Peyer's patch (tissue), 4 donors: Measurements from ENCODE around the gene SCYGR7. TPM values are rescaled to one million over a fixed set of nuclear protein-coding genes. Genes with fewer than 3 reads are reported as not detected.
A peak's percentile ranks its signal among the peaks of the same experiment; 100 is the strongest.

ENCODE experiments used
- DNase-seq, 3 donors: peaks; one replicate each; pipeline ENCODE4 v3.0.0-alpha.2; 2017 to 2019
- H3K27ac ChIP-seq, 4 donors: fragments of 200-600 bp; sonication (generic); one replicate each; pipeline ENCODE4 v1.5.1; 2016 to 2019
- H3K27me3 ChIP-seq, 2 donors: fragments of 200-600 bp; sonication (generic); one replicate each; pipeline ENCODE4 v1.5.1; 2019
- H3K36me3 ChIP-seq, 3 donors: fragments of 200-600 bp; sonication (generic); one replicate each; pipeline ENCODE4 v1.5.1; 2016 to 2019
- H3K4me1 ChIP-seq, 4 donors: fragments of 200-600 bp; sonication (generic); one replicate each; pipeline ENCODE4 v1.5.1; 2016 to 2019
- H3K4me3 ChIP-seq, 4 donors: fragments of 200-600 bp; sonication (generic); 1 replicate in 3 of 4; 2 replicates in 1 of 4; pipeline ENCODE4 v1.5.1; 2016 to 2019; ENCODE audit warnings: mild to moderate bottlenecking in 1 of 4
- H3K9me3 ChIP-seq, 4 donors: fragments of 200-600 bp; sonication (generic); one replicate each; pipeline ENCODE4 v1.5.1; 2016 to 2019; ENCODE audit warnings: mild to moderate bottlenecking in 1 of 4
- CTCF ChIP-seq, 6 experiments: fragments of 450-650 bp in 4 of 6; fragments of 200-600 bp in 2 of 6; sonication (generic) in 1 of 6; IDR thresholded peaks; one replicate each; pipeline ENCODE4 v1.5.1; 2017 to 2019; ENCODE audit warnings: antibody characterized with exemption in 6 of 6, mild to moderate bottlenecking in 3 of 6, moderate library complexity in 1 of 6
- POLR2A ChIP-seq, 2 donors: fragments of 450-650 bp; IDR thresholded peaks; one replicate each; pipeline ENCODE4 v1.5.1; 2017; ENCODE audit warnings: antibody characterized with exemption in 2 of 2, mild to moderate bottlenecking in 2 of 2, moderate library complexity in 2 of 2
- total RNA-seq, 4 donors: library from RNA; depleted of rRNA; stranded (reverse); fragments of >200 nt; gene quantifications; one replicate each; pipeline ENCODE4 v1.1.0, GENCODE V29; 2016

The SCYGR7 gene
- total RNA-seq, 4 donors from 2014 or later, result not detected

DNA sequence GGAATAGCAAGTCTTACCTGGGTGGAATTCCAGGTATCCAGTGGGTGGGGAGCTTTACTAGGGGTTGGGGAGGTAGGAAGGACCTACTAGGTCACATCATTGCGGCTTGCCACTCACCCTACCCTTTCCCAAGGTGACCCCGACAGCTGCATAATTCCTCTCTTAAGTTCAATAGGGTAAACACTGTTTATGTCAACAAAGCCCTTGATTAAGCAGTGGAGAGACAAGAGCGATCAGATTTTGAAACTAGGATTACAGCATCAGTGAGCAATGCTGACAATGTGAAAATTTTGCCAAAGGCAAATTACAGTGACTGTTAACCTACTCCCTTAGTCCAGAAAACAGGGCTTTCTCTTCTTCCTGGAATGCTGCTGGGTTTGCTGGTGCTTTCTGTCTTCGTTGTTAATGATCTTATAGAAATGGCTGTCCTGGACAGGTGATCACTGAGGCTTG lies 24.8 kb upstream of the SCYGR7 start:
- Histone ChIP-seq H3K36me3 (no peaks in the 10 kb centered on the region), H3K4me3 (no peak overlapping the region), H3K27me3 (no peaks in the 10 kb centered on the region), H3K9me3 (no peaks in the 10 kb centered on the region), H3K27ac (peak overlapping the region in 1 of 4 donors; percentile 10), H3K4me1 (peaks cover 0 to 21% (median 0%) of the 10 kb centered on the region in 4 donors)
- DNase-seq, result no peak
- no peak for TF ChIP-seq POLR2A (IDR thresholded peaks at IDR 0.05)
- TF ChIP-seq CTCF (IDR thresholded peaks at IDR 0.05), result no peak

DNA sequence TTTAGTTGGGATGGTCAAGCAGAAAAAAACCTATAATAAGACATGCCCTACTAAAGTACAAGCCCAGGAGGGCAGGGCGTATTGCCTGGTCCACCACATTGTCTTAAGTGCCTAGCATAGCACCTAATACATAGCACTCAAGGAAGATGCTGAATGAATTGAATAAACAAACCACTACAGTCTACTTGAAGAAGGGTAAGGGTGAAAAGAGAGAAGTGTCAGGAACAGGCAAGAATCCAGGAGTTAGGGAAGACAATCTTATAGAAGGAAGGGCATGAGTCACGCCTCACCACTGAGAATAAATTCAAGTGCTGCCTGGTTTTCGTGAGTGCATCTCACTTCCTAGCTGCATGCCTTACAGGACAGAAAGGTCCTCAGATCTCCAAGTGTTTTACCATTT lies 24.2 kb upstream of the SCYGR7 start:
- no peaks in the 10 kb centered on the region for H3K27me3 ChIP-seq
- no peak for DNase-seq
- H3K4me3 ChIP-seq, result no peak overlapping the region
- no peaks in the 10 kb centered on the region for H3K36me3 ChIP-seq
- H3K9me3 ChIP-seq, result no peaks in the 10 kb centered on the region
- no peak for TF ChIP-seq POLR2A (IDR thresholded peaks at IDR 0.05)
- no peak for TF ChIP-seq CTCF (IDR thresholded peaks at IDR 0.05)
- no peak overlapping the region for H3K27ac ChIP-seq
- peaks cover 0 to 21% (median 0%) of the 10 kb centered on the region in 4 donors for H3K4me1 ChIP-seq

DNA sequence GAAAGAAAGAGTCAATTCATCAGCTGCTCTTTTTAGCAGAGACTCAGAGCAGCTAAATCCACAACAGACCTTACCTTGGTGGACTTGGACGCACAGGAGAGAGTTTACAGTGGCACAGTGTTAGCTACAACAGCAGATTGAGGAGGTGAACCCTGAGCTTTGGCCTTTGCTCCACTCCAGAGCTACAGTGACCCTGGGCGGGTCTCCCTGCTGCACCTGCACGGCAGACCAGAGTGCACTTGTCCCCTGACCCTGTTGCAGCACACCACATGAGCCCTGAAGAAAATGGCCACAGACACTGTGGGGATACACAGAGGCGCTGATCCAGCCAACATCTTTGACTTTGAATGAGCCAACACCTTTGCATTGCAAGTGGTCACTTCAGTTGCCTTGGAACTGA lies 21.3 kb upstream of the SCYGR7 start:
- no peak for TF ChIP-seq POLR2A (IDR thresholded peaks at IDR 0.05)
- TF ChIP-seq CTCF (IDR thresholded peaks at IDR 0.05), result no peak
- H3K36me3 ChIP-seq, result no peaks in the 10 kb centered on the region
- H3K4me1 ChIP-seq, result peaks cover 0 to 21% (median 0%) of the 10 kb centered on the region in 4 donors
- H3K9me3 ChIP-seq, result no peaks in the 10 kb centered on the region
- H3K4me3 ChIP-seq, result peak overlapping the region in 1 of 4 donors; percentile 31
- peak in 2 of 3 donors; percentile 82 to 86 for DNase-seq
- H3K27me3 ChIP-seq, result no peaks in the 10 kb centered on the region
- H3K27ac ChIP-seq, result peak overlapping the region in 2 of 4 donors; percentile 66

- Histone ChIP-seq H3K4me1 (peaks cover 0 to 21% (median 0%) of the 10 kb centered on the region in 4 donors), H3K27ac (peak overlapping the region in 2 of 4 donors; percentile 66), H3K4me3 (no peak overlapping the region), H3K9me3 (no peaks in the 10 kb centered on the region), H3K27me3 (no peaks in the 10 kb centered on the region), H3K36me3 (no peaks in the 10 kb centered on the region)
- TF ChIP-seq POLR2A (IDR thresholded peaks at IDR 0.05), result no peak
- TF ChIP-seq CTCF (IDR thresholded peaks at IDR 0.05), result no peak
- DNase-seq, result no peak
Measured at GRCh38 chr2:227707390-227707789, 20.7 kb upstream of the SCYGR7 start.

DNA sequence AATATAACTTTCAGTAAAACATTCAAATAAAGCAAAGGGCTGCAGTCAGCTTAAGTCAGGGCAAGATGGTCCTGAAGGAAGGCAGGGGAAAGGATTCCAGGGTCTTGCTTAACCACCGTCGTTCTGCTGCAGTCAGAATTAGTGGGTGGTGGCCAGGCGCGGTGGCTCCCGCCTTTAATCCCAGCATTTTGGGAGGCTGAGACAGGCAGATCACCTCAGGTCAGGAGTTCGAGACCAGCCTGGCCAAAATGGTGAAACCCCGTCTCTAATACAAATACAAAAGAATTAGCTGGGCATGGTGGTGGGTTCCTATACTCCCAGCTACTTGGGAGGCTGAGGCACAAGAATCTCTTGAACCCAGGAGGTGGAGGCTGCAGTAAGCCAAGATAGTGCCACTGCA lies 17.1 kb upstream of the SCYGR7 start:
- Histone ChIP-seq H3K4me1 (peaks cover 0 to 9% (median 0%) of the 10 kb centered on the region in 4 donors), H3K9me3 (no peaks in the 10 kb centered on the region), H3K27me3 (no peaks in the 10 kb centered on the region), H3K4me3 (no peak overlapping the region), H3K36me3 (no peaks in the 10 kb centered on the region), H3K27ac (no peak overlapping the region)
- no peak for TF ChIP-seq CTCF (IDR thresholded peaks at IDR 0.05)
- no peak for TF ChIP-seq POLR2A (IDR thresholded peaks at IDR 0.05)
- no peak for DNase-seq

DNA sequence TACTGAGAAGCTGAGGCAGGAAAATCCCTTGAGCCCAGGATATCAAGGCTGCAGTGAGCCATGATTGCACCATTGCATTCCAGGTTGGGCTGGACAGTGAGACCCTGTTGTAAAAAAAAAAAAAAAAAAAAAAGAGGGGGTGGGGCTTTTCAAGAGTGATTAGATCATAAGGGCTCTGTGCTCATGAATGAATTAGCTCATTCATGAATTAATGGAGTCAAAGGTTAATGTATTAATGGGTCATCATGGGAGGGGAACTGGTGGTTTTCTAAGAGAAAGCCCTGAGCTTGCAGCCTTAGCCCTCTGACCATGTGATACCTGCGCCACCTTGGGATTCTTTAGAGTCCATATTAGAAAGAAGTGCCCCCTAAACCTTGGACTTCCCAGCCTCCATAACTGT lies 14.8 kb upstream of the SCYGR7 start:
- peaks cover 0 to 10% (median 0%) of the 10 kb centered on the region in 4 donors for H3K4me1 ChIP-seq
- no peak overlapping the region for H3K4me3 ChIP-seq
- no peaks in the 10 kb centered on the region for H3K36me3 ChIP-seq
- no peak for DNase-seq
- no peaks in the 10 kb centered on the region for H3K9me3 ChIP-seq
- TF ChIP-seq CTCF (IDR thresholded peaks at IDR 0.05), result no peak
- TF ChIP-seq POLR2A (IDR thresholded peaks at IDR 0.05), result no peak
- no peaks in the 10 kb centered on the region for H3K27me3 ChIP-seq
- H3K27ac ChIP-seq, result no peak overlapping the region
